ENCODE data around the gene AGRN. TPM values are rescaled to one million over a fixed set of nuclear protein-coding genes. Genes with fewer than 3 reads are reported as not detected.
"Not testable (repeated sequence)": the region's sequence is repeated elsewhere in the genome, so short reads cannot be mapped to it uniquely, and the experiment has no call there.

AGRN gene
- polyA plus RNA-seq, 3 donors: 12.5 to 34.2 (median 21.5) TPM

GRCh38 chr1:997993-998744 lies 21.8 kb upstream of the AGRN start:
- H3K27ac ChIP-seq (ENCODE audit: low read depth, low read length): no peak overlapping the region
- 19 to 26% (median 23%) methylated on average over 47 to 75 of the region's 75 CpGs for WGBS, 3 donors

GRCh38 chr1:998745-998994 lies 21.2 kb upstream of the AGRN start:
- WGBS, 3 donors: 0 to 8% (median 3%) methylated on average over 8 to 26 of the region's 27 CpGs
- H3K27ac ChIP-seq (ENCODE audit: low read depth, low read length): no peak overlapping the region

- no peak overlapping the region for H3K27ac ChIP-seq (ENCODE audit: low read depth, low read length)
- 0 to 1% (median 1%) methylated on average over 53 to 86 of the region's 86 CpGs for WGBS, 3 donors
Observed at GRCh38 chr1:998995-999724, 20.8 kb upstream of the AGRN start.

DNA sequence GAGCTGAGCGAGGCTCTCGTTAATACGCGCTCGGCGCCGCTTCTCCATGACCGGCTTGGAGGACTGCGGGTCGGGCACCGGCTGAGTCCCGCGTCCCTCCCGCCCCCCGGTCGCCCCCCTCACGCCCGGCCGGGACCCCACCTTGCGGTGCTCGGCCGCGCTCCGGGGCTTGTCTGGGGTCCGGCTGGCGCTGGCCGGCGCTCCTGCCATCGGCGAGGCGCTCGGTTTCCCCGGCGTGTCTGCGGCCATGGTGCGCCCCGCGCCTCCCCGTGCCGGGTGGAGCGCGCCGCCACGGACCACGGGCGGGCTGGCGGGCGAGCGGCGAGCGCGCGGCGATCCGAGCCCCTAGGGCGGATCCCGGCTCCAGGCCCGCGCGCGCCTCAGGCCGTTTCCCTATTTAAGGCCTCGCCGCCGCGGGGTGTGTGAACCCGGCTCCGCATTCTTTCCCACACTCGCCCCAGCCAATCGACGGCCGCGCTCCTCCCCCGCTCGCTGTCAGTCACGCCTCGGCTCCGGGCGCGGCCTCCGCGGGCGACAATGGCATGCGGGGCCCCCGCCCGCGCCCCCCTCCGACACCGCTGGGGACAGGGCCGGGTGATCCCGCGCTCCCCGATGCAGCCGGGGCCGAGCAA lies 20.1 kb upstream of the AGRN start, which contains the start of gene HES4:
HES4 (minus strand) TSS at position 373 of the 632 bp plus-strand sequence; CDS start at position 249, 124 bp downstream.
- WGBS, 3 donors: 0 to 1% (median 1%) methylated on average over 52 to 94 of the region's 95 CpGs

DNA sequence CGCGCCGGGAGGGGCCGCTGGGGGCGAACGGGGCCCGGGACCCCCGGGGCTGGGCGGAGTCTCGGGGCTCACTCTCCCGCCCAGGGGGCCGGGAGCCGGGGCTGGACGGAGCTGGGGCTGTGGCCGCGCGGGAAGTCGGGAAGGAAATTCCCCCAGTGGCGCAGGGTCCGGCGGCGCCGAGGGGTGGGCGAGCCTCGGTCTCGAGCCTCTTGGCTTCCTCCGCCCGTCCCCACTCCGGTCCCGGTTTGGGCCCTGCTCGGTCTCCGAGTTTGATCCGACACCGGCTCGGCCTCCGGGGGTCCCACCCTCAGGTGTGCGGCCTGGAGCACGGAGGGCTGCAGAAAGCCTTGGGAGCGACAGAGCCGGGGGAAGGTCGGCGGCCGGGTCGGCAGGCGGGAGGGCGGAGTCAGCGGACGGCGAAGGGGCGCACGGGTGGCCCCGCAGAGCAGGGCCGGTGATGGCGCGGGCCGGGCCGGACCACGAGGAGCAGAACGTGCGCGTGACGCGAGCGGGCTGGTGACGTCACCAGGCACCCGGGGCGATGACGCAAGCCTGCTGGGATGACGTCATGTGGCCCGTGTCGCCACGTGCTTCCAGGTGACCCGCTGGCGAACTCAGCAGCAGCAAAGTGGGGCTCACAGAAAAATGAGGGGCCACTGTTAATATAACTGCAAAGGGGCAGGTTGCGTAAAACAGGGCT lies 19.4 kb upstream of the AGRN start:
- H3K27ac ChIP-seq (ENCODE audit: low read depth, low read length): no peak overlapping the region
- WGBS, 3 donors: 1 to 2% (median 1%) methylated on average over 58 to 75 of the region's 75 CpGs

More for the DNA sequence above, 20.1 kb upstream of the AGRN start, which contains the start of gene HES4:
- H3K27ac ChIP-seq (ENCODE audit: low read depth, low read length): no peak within 1 kb of the TSS

- H3K27ac ChIP-seq (ENCODE audit: low read depth, low read length): no peak overlapping the region
- 1 to 3% (median 1%) methylated on average over 32 to 58 of the region's 58 CpGs for WGBS, 3 donors
Observed at GRCh38 chr1:1001057-1001783, 18.7 kb upstream of the AGRN start.

- WGBS, 3 donors: 81 to 89% (median 82%) methylated on average over 22 of the region's 22 CpGs
- no peak overlapping the region for H3K27ac ChIP-seq (ENCODE audit: low read depth, low read length)
Observed at GRCh38 chr1:1003618-1004419, 16.1 kb upstream of the AGRN start.

- H3K27ac ChIP-seq (ENCODE audit: low read depth, low read length): no peak overlapping the region
- 56 to 76% (median 57%) methylated on average over 6 to 7 of the region's 7 CpGs for WGBS, 3 donors
Observed at GRCh38 chr1:1004420-1004779, 15.5 kb upstream of the AGRN start.

DNA sequence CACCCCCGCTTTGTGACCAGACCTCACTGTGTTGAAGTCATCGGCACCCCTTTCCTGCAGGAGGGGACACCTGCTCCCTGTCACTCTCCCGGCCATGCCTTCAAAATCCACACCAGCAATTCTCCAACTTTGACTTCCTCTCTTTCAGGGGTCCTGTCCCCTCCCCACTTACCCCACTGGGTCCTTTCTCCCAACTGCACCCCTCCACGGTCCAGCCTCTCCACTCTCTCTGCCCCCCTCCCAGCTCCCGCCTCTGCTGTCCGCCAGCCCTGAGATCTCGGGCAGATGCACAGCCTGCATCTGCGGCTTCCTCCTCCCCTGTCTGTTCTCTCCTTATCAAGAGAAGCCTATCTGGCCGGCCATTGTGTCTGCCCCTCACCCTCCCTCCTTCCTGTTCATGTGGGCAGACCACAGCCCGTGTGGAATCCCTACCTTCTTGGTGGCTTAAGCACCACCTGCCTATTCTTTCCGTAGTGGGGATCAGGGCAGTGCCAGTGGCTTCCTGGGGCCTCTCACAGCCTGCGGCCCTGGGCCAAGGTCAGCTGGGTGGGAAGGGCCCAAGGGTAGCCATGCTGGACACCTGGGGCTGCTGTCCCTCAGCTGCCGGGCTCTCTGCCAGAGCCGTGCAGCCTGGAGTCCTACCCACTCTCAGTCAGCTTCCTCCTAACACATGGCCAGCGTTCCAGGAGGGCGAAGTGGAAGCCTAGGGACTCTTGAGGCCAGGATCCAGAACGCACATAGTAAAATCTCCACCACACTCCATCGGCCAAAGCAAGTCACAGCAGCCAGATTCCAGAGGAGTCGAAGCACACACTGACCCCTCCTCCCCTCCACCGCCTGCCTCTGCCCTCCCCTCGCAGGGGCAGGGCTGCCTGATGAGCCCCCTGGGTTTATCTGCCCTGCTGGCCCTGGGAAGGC lies 14.9 kb upstream of the AGRN start:
- 15 to 24% (median 19%) methylated on average over 20 to 21 of the region's 21 CpGs for WGBS, 3 donors
- H3K27ac ChIP-seq (ENCODE audit: low read depth, low read length): no peak overlapping the region

DNA sequence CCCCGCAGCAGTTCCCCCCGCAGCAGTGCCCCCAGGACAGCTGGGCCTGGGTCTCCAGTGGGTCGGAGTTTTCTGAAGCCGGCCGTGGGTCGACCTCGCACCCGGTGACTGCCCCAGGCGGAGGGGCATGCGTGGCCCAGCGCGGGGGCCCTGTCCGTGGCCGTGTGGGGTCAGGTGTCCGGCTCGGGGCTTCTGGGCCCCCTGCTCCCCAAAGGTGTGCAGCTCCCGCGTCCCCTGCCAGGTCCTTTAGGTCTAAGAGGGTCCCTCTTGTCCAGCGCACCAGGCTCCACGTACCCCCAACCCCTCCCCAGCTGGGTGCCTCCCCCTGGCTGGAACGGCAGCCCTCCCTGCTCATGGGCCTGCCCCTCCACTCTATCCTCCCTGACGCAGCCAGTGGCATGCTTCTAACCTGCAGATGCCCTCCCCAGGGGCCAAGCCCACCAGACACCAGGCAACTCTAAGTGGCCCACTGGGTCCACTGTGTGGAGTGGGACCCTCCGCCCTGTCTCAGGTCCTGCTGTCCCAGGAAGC lies 14.1 kb upstream of the AGRN start:
- no peak overlapping the region for H3K27ac ChIP-seq (ENCODE audit: low read depth, low read length)
- WGBS, 3 donors: 54 to 63% (median 55%) methylated on average over 14 to 23 of the region's 23 CpGs

DNA sequence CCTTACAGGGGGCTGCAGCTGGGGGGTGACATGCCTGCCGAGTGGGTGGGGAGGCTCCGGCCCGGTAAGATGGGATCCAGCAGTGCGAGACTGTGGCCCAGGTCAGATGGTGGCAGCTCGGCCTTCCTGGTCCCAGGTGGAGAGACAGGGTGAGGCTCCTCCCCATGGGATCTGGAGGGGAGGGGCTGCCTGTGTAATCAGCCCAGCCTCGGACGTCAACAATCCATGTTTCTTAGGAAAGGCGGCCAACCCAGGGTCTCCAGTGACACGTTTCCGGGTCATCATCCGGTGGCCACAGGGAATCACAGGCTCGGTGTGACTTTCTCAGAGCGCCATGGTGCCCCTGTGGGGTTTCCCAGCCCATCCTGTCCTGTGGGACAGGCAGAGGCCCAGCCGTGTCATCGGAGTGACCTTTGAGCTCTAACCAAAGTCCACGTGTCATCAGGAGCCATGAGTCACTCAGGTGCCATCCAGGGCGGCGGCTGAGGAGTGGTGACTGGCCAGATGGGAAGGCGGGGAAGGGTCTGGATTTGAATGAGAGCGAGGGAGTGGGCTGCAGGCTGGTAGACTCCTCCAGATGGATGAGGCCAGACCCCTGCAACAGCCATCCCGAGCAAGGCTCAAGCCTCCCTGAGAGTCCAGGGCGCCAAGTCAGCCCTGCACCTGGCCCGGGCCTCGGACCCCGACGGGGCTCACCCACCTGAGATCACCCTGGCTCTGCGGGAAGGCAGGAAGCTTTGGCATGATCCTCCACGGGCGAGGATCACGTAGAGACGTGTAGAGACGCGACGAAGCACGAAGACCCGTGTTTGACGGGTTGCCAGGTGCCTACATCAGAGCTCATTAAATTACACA lies 13.4 kb upstream of the AGRN start:
- 79 to 84% (median 80%) methylated on average over 37 of the region's 37 CpGs for WGBS, 3 donors
- no peak overlapping the region for H3K27ac ChIP-seq (ENCODE audit: low read depth, low read length)

- not testable (repeated sequence) for H3K27ac ChIP-seq (ENCODE audit: low read depth, low read length)
- WGBS, 3 donors: 93% methylated on average over 8 of the region's 8 CpGs
Observed at GRCh38 chr1:1010131-1010530, 9.8 kb upstream of the AGRN start.

DNA sequence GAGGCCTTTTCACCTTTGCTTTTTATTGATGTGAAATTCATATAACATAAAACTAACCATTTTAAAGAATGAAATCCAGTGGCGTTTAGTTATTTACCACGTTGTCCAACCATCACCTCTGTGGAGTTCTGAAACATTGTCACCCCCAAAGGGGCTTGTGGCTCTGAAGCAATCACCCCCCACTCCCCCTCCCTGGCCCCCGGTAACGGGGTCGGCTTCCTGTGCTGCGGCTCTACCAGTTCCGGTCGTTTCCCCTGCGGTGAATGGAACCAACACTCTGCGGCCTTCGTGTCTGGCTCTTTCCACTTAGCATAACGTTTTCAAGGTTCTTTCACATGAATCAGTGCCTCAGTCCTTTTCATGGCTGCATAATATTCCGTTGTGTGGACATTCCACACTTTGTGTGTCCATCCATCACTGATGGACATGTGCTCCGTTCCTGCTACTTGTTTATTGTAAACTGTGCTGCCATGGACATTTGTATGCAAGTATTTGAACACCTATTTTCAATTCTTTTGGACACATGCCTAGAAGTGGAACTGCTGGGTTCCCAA lies 8.4 kb upstream of the AGRN start:
- WGBS, 3 donors: 69 to 88% (median 71%) methylated on average over 14 of the region's 14 CpGs
- no peak overlapping the region for H3K27ac ChIP-seq (ENCODE audit: low read depth, low read length)

- H3K27ac ChIP-seq (ENCODE audit: low read depth, low read length): not testable (repeated sequence)
- 62 to 69% (median 63%) methylated on average over 13 of the region's 13 CpGs for WGBS, 3 donors
Observed at GRCh38 chr1:1012736-1013104, 7.2 kb upstream of the AGRN start.
